ENCODE data around the gene GALK1. TPM values are rescaled to one million over a fixed set of nuclear protein-coding genes. Genes with fewer than 3 reads are reported as not detected.

Gene GALK1
- total and polyA plus RNA-seq, 2 of the 13 experiments (the other 11 are each of a cell fraction or from before 2014, with no cell fraction given), result 59.9 to 93.6 TPM

DNA sequence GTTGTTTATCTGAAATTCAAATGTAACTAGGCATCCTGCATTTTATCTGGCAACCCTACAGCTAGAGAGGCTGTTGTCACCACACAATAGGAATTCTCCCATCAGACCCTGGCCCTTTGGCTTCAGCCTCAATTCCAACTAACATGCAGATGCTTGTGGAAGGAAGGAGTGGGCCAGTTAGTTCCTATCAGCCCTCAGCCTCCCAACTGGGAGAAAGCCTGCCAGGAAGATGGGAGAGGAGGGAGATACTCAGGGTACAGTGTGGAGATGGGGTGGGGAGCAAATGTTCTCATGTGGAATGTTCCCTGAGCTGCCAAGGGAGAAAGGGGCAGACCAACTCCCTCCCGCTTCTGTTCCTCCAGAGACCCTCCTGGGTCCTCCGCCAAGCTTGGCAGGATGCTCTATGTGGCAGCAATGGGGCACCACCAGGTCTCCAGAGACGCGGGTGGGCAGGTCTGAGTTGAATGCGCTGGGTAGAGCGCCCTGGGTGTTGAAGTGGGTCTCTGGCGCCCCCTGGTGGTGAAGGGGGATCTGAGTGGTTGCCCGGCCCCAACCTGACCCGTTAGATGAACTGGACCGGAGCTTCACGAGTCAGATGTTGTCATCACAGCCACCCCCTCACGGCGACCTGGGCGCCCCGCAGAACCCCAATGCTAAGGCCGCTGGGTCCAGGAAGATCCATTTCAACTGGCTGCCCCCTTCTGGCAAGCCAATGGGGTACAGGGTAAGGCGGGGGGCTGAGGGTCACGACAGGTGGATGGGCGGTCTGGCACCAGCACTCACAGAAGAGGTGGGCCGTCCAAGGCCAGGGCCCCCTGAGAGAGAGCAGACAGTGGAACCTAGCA lies 15.2 kb downstream of the GALK1 start (continued):
- TF ChIP-seq, protein P1, sequence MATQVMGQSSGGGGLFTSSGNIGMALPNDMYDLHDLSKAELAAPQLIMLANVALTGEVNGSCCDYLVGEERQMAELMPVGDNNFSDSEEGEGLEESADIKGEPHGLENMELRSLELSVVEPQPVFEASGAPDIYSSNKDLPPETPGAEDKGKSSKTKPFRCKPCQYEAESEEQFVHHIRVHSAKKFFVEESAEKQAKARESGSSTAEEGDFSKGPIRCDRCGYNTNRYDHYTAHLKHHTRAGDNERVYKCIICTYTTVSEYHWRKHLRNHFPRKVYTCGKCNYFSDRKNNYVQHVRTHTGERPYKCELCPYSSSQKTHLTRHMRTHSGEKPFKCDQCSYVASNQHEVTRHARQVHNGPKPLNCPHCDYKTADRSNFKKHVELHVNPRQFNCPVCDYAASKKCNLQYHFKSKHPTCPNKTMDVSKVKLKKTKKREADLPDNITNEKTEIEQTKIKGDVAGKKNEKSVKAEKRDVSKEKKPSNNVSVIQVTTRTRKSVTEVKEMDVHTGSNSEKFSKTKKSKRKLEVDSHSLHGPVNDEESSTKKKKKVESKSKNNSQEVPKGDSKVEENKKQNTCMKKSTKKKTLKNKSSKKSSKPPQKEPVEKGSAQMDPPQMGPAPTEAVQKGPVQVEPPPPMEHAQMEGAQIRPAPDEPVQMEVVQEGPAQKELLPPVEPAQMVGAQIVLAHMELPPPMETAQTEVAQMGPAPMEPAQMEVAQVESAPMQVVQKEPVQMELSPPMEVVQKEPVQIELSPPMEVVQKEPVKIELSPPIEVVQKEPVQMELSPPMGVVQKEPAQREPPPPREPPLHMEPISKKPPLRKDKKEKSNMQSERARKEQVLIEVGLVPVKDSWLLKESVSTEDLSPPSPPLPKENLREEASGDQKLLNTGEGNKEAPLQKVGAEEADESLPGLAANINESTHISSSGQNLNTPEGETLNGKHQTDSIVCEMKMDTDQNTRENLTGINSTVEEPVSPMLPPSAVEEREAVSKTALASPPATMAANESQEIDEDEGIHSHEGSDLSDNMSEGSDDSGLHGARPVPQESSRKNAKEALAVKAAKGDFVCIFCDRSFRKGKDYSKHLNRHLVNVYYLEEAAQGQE (IDR thresholded peaks at IDR 0.05; ENCODE audit: borderline replicate concordance in 1 of 2, low read depth in 1 of 2, low read length in 2 of 2), result no peak
- TF ChIP-seq, protein P2, sequence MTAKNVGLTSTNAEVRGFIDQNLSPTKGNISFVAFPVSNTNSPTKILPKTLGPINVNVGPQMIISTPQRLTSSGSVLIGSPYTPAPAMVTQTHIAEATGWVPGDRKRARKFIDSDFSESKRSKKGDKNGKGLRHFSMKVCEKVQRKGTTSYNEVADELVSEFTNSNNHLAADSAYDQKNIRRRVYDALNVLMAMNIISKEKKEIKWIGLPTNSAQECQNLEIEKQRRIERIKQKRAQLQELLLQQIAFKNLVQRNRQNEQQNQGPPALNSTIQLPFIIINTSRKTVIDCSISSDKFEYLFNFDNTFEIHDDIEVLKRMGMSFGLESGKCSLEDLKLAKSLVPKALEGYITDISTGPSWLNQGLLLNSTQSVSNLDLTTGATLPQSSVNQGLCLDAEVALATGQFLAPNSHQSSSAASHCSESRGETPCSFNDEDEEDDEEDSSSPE (CRISPR knock-in tag; IDR thresholded peaks at IDR 0.05), result no peak
- TF ChIP-seq, protein P3, sequence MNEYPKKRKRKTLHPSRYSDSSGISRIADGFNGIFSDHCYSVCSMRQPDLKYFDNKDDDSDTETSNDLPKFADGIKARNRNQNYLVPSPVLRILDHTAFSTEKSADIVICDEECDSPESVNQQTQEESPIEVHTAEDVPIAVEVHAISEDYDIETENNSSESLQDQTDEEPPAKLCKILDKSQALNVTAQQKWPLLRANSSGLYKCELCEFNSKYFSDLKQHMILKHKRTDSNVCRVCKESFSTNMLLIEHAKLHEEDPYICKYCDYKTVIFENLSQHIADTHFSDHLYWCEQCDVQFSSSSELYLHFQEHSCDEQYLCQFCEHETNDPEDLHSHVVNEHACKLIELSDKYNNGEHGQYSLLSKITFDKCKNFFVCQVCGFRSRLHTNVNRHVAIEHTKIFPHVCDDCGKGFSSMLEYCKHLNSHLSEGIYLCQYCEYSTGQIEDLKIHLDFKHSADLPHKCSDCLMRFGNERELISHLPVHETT (CRISPR knock-in tag; conservative IDR thresholded peaks at IDR 0.05), result no peak
- TF ChIP-seq ZNF891 (CRISPR knock-in tag; IDR thresholded peaks at IDR 0.05), result no peak
- TF ChIP-seq ZNF776 (CRISPR knock-in tag; IDR thresholded peaks at IDR 0.05), result no peak
- no peak for TF ChIP-seq WIZ (CRISPR knock-in tag; IDR thresholded peaks at IDR 0.05)
- TF ChIP-seq ZNF619 (CRISPR knock-in tag; IDR thresholded peaks at IDR 0.05), result peak; percentile 70; the same call in 1 of the 2 replicates
- TF ChIP-seq, protein P4, sequence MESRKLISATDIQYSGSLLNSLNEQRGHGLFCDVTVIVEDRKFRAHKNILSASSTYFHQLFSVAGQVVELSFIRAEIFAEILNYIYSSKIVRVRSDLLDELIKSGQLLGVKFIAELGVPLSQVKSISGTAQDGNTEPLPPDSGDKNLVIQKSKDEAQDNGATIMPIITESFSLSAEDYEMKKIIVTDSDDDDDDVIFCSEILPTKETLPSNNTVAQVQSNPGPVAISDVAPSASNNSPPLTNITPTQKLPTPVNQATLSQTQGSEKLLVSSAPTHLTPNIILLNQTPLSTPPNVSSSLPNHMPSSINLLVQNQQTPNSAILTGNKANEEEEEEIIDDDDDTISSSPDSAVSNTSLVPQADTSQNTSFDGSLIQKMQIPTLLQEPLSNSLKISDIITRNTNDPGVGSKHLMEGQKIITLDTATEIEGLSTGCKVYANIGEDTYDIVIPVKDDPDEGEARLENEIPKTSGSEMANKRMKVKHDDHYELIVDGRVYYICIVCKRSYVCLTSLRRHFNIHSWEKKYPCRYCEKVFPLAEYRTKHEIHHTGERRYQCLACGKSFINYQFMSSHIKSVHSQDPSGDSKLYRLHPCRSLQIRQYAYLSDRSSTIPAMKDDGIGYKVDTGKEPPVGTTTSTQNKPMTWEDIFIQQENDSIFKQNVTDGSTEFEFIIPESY (CRISPR knock-in tag; IDR thresholded peaks at IDR 0.05), result no peak
- TF ChIP-seq, protein P5, sequence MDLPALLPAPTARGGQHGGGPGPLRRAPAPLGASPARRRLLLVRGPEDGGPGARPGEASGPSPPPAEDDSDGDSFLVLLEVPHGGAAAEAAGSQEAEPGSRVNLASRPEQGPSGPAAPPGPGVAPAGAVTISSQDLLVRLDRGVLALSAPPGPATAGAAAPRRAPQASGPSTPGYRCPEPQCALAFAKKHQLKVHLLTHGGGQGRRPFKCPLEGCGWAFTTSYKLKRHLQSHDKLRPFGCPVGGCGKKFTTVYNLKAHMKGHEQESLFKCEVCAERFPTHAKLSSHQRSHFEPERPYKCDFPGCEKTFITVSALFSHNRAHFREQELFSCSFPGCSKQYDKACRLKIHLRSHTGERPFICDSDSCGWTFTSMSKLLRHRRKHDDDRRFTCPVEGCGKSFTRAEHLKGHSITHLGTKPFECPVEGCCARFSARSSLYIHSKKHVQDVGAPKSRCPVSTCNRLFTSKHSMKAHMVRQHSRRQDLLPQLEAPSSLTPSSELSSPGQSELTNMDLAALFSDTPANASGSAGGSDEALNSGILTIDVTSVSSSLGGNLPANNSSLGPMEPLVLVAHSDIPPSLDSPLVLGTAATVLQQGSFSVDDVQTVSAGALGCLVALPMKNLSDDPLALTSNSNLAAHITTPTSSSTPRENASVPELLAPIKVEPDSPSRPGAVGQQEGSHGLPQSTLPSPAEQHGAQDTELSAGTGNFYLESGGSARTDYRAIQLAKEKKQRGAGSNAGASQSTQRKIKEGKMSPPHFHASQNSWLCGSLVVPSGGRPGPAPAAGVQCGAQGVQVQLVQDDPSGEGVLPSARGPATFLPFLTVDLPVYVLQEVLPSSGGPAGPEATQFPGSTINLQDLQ (CRISPR knock-in tag; IDR thresholded peaks at IDR 0.05), result no peak
- TF ChIP-seq, protein P6, sequence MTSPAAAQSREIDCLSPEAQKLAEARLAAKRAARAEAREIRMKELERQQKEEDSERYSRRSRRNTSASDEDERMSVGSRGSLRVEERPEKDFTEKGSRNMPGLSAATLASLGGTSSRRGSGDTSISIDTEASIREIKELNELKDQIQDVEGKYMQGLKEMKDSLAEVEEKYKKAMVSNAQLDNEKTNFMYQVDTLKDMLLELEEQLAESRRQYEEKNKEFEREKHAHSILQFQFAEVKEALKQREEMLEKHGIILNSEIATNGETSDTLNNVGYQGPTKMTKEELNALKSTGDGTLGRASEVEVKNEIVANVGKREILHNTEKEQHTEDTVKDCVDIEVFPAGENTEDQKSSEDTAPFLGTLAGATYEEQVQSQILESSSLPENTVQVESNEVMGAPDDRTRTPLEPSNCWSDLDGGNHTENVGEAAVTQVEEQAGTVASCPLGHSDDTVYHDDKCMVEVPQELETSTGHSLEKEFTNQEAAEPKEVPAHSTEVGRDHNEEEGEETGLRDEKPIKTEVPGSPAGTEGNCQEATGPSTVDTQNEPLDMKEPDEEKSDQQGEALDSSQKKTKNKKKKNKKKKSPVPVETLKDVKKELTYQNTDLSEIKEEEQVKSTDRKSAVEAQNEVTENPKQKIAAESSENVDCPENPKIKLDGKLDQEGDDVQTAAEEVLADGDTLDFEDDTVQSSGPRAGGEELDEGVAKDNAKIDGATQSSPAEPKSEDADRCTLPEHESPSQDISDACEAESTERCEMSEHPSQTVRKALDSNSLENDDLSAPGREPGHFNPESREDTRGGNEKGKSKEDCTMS (CRISPR knock-in tag; conservative IDR thresholded peaks at IDR 0.05), result no peak
- TF ChIP-seq, protein P7, sequence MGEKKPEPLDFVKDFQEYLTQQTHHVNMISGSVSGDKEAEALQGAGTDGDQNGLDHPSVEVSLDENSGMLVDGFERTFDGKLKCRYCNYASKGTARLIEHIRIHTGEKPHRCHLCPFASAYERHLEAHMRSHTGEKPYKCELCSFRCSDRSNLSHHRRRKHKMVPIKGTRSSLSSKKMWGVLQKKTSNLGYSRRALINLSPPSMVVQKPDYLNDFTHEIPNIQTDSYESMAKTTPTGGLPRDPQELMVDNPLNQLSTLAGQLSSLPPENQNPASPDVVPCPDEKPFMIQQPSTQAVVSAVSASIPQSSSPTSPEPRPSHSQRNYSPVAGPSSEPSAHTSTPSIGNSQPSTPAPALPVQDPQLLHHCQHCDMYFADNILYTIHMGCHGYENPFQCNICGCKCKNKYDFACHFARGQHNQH (CRISPR knock-in tag; IDR thresholded peaks at IDR 0.05), result no peak
- TF ChIP-seq MED13 (CRISPR knock-in tag; IDR thresholded peaks at IDR 0.05), result peak; percentile 28; the same call in 1 of the 2 replicates

Measured in HepG2 (cell line).